Measurements from ENCODE around the gene CETP. TPM values are rescaled to one million over a fixed set of nuclear protein-coding genes. Genes with fewer than 3 reads are reported as not detected.

The CETP gene
- polyA plus RNA-seq, 1 donor (not counting 4 experiments of a cell fraction or from before 2014, with no cell fraction given) = not detected

GRCh38 chr16:56936950-56937349 lies 24.8 kb upstream of the CETP start:
- Histone ChIP-seq H3K9me3 (ENCODE audit: control insufficient read depth, low read depth, low read length) (no peaks in the 10 kb centered on the region), H3K4me3 (ENCODE audit: control insufficient read depth in 2 of 3, extremely low read depth in 1 of 3, insufficient read depth in 2 of 3, low read depth in 1 of 3, low read length in 3 of 3) (no peak overlapping the region), H3K9me1 (ENCODE audit: control insufficient read depth, extremely low read depth, insufficient read depth, low read length) (no peaks in the 10 kb centered on the region), H3K36me3 (ENCODE audit: control insufficient read depth in 2 of 2, extremely low read depth in 1 of 2, insufficient read depth in 2 of 2, low read length in 2 of 2) (peaks cover 30 to 61% of the 10 kb centered on the region in 2 experiments), H4K20me1 (ENCODE audit: control insufficient read depth, extremely low read depth, insufficient read depth, low read length) (peaks cover 45% of the 10 kb centered on the region), H3K4me1 (ENCODE audit: control insufficient read depth, extremely low read depth, insufficient read depth, low read length) (peaks cover 14% of the 10 kb centered on the region), H3K27me3 (ENCODE audit: control insufficient read depth, extremely low read depth, insufficient read depth, low read length) (no peaks in the 10 kb centered on the region), H3K27ac (ENCODE audit: control insufficient read depth, insufficient read depth, low read length) (no peak overlapping the region), H2AFZ (ENCODE audit: control insufficient read depth, low read length) (no peak overlapping the region), H3K9ac (ENCODE audit: control insufficient read depth, extremely low read depth, insufficient read depth, low read length) (no peak overlapping the region), H3K79me2 (ENCODE audit: control insufficient read depth, insufficient read depth, low read length) (peaks cover 37% of the 10 kb centered on the region), H3K4me2 (ENCODE audit: control insufficient read depth, extremely low read depth, insufficient read depth, low read depth, low read length) (no peak overlapping the region)
- no peak for TF ChIP-seq CTCF (optimal IDR thresholded peaks at IDR 0.05 in 1 of 3, IDR thresholded peaks at IDR 0.05 in 1 of 3, conservative IDR thresholded peaks at IDR 0.05 in 1 of 3; ENCODE audit: extremely low read depth in 1 of 3, insufficient read depth in 2 of 3, low read length in 3 of 3)
- TF ChIP-seq EZH2 (IDR thresholded peaks at IDR 0.05; ENCODE audit: low read length) = no peak
- DNase-seq (ENCODE audit: low read depth, low spot score) (no peak), FAIRE-seq (no peak)
- dilution Hi-C loops (cut with MboI; ENCODE audit: extremely low pct_ligation_motif_present, low sequenced_read_pairs) = no loop called here

- FAIRE-seq (no peak), DNase-seq (ENCODE audit: low read depth, low spot score) (no peak)
- Histone ChIP-seq H3K4me1 (ENCODE audit: control insufficient read depth, extremely low read depth, insufficient read depth, low read length) (peaks cover 14% of the 10 kb centered on the region), H3K79me2 (ENCODE audit: control insufficient read depth, insufficient read depth, low read length) (peaks cover 18% of the 10 kb centered on the region), H3K9me1 (ENCODE audit: control insufficient read depth, extremely low read depth, insufficient read depth, low read length) (no peaks in the 10 kb centered on the region), H3K9me3 (ENCODE audit: control insufficient read depth, low read depth, low read length) (no peaks in the 10 kb centered on the region), H3K27ac (ENCODE audit: control insufficient read depth, insufficient read depth, low read length) (no peak overlapping the region), H2AFZ (ENCODE audit: control insufficient read depth, low read length) (no peak overlapping the region), H4K20me1 (ENCODE audit: control insufficient read depth, extremely low read depth, insufficient read depth, low read length) (peaks cover 39% of the 10 kb centered on the region), H3K36me3 (ENCODE audit: control insufficient read depth in 2 of 2, extremely low read depth in 1 of 2, insufficient read depth in 2 of 2, low read length in 2 of 2) (peaks cover 41 to 80% of the 10 kb centered on the region in 2 experiments), H3K9ac (ENCODE audit: control insufficient read depth, extremely low read depth, insufficient read depth, low read length) (no peak overlapping the region), H3K4me3 (ENCODE audit: control insufficient read depth in 2 of 3, extremely low read depth in 1 of 3, insufficient read depth in 2 of 3, low read depth in 1 of 3, low read length in 3 of 3) (no peak overlapping the region), H3K4me2 (ENCODE audit: control insufficient read depth, extremely low read depth, insufficient read depth, low read depth, low read length) (no peak overlapping the region), H3K27me3 (ENCODE audit: control insufficient read depth, extremely low read depth, insufficient read depth, low read length) (no peaks in the 10 kb centered on the region)
- dilution Hi-C loops (cut with MboI; ENCODE audit: extremely low pct_ligation_motif_present, low sequenced_read_pairs) = no loop called here
- TF ChIP-seq CTCF (optimal IDR thresholded peaks at IDR 0.05 in 1 of 3, IDR thresholded peaks at IDR 0.05 in 1 of 3, conservative IDR thresholded peaks at IDR 0.05 in 1 of 3; ENCODE audit: extremely low read depth in 1 of 3, insufficient read depth in 2 of 3, low read length in 3 of 3) (no peak), EZH2 (IDR thresholded peaks at IDR 0.05; ENCODE audit: low read length) (no peak)
Observed at GRCh38 chr16:56938664-56939513, 22.9 kb upstream of the CETP start.
